A549 (cell line): ENCODE data around the gene BTBD10. TPM values are rescaled to one million over a fixed set of nuclear protein-coding genes. Genes with fewer than 3 reads are reported as not detected.

Source experiments
- ATAC-seq, 2 experiments: fragments of 200-7000 bp in 1 of 2; fragments of >200 bp in 1 of 2; cut with Nextera tagmentation in 1 of 2; cut with Tn5 transposase in 1 of 2; 3 replicates each; pipeline versions ENCODE4 v1.8.0 to v1.9.1; 2018 to 2020; ENCODE audit warnings: mild to moderate bottlenecking in 1 of 2, moderate library complexity in 1 of 2
- CTCF ChIA-PET: fragments of 300-600 bp; sonication (Branson Sonifier 250); formaldehyde crosslinking; extraction: SDS; loops from one replicate; lab custom pipeline; 2021; ENCODE audit warnings: antibody characterized with exemption, inconsistent platforms; lab: Yijun Ruan, JAX
- POLR2A ChIA-PET: fragments of 350-600 bp; formaldehyde crosslinking; extraction: SDS; loops from one replicate; lab custom pipeline; 2021; ENCODE audit warnings: antibody characterized with exemption, inconsistent platforms; lab: Yijun Ruan, JAX
- DNase-seq, 2 experiments: peaks; one replicate each; pipeline versions ENCODE4 v3.0.0 to v3.0.0-alpha.2; 2011 to 2016; ENCODE audit warnings: low read depth in 1 of 2, low spot score in 1 of 2
- FAIRE-seq: peaks from 2 replicates; lab custom pipeline; 2011; peaks lifted over from hg19 to GRCh38; lab: Jason Lieb, UNC
- H3K27ac ChIP-seq, 2 experiments: fragments of >200 bp; sonication (Bioruptor Twin); formaldehyde crosslinking; 3 replicates each; pipeline ENCODE4 v1.5.1; 2016 to 2017
- H3K4me1 ChIP-seq: fragments of >200 bp; sonication (Bioruptor Twin); formaldehyde crosslinking; 3 replicates; pipeline ENCODE4 v1.6.1; 2016
- H3K4me2 ChIP-seq: fragments of >200 bp; sonication (Bioruptor Twin); formaldehyde crosslinking; 3 replicates; pipeline ENCODE4 v1.6.1; 2016
- H3K4me3 ChIP-seq: fragments of >200 bp; sonication (Bioruptor Twin); formaldehyde crosslinking; 3 replicates; pipeline ENCODE4 v1.5.1; 2016
- H3K9me3 ChIP-seq: fragments of >200 bp; sonication (Bioruptor Twin); formaldehyde crosslinking; 3 replicates; pipeline ENCODE4 v1.6.1; 2016
- BHLHE40 ChIP-seq: IDR thresholded peaks from 2 replicates; pipeline ENCODE4 v1.6.1; 2012; ENCODE audit warnings: low read depth, low read length, inconsistent platforms
- CEBPB ChIP-seq, 2 experiments: fragments of >200 bp in 1 of 2; sonication (Bioruptor Twin) in 1 of 2; formaldehyde crosslinking in 1 of 2; IDR thresholded peaks; 2 replicates each; pipeline ENCODE4 v1.6.1; 2012 to 2016
- CTCF ChIP-seq: fragments of >200 bp; sonication (Bioruptor Twin); formaldehyde crosslinking; IDR thresholded peaks from 3 replicates; pipeline ENCODE4 v1.5.1; 2016
- E2F6 ChIP-seq: IDR thresholded peaks from 2 replicates; pipeline ENCODE4 v1.6.1; 2012; ENCODE audit warnings: low read depth, borderline replicate concordance
- EP300 ChIP-seq, 2 experiments: fragments of >200 bp; sonication (Bioruptor Twin); formaldehyde crosslinking; IDR thresholded peaks; 2 replicates in 1 of 2; 3 replicates in 1 of 2; pipeline ENCODE4 v1.6.1; 2016 to 2017
- ESRRA ChIP-seq: fragments of 150-350 bp; IDR thresholded peaks from 2 replicates; pipeline ENCODE4 v1.6.1; 2014; ENCODE audit warnings: mild to moderate bottlenecking, low read length, borderline replicate concordance
- FOSL2 ChIP-seq, 2 experiments: fragments of 450-650 bp in 1 of 2; fragments of >200 bp in 1 of 2; sonication (Bioruptor Twin) in 1 of 2; formaldehyde crosslinking; IDR thresholded peaks; 2 replicates each; pipeline versions ENCODE4 v1.5.0 to v1.6.1; 2016 to 2020; ENCODE audit warnings: mild to moderate bottlenecking in 1 of 2, moderate library complexity in 1 of 2
- HMGXB4 ChIP-seq: fragments of 250-450 bp; sonication (Bioruptor Pico); IDR thresholded peaks from 2 replicates; pipeline ENCODE4 v1.5.0; 2021; ENCODE audit warnings: mild to moderate bottlenecking, moderate library complexity, borderline replicate concordance
- HOXB13 ChIP-seq: fragments of 250-450 bp; sonication (Bioruptor Pico); IDR thresholded peaks from 2 replicates; pipeline ENCODE4 v1.5.0; 2020; ENCODE audit warnings: low read depth, mild to moderate bottlenecking, moderate library complexity
- JUN ChIP-seq, 2 experiments: fragments of >200 bp; sonication (Bioruptor Twin); formaldehyde crosslinking; IDR thresholded peaks; 2 replicates in 1 of 2; 3 replicates in 1 of 2; pipeline ENCODE4 v1.6.1; 2016 to 2017
- KDM5A ChIP-seq: fragments of 200-600 bp; sonication (generic); IDR thresholded peaks from 2 replicates; pipeline ENCODE4 v1.6.1; 2016; ENCODE audit warnings: antibody characterized with exemption, mild to moderate bottlenecking
- MAFK ChIP-seq: fragments of 450-650 bp; IDR thresholded peaks from 2 replicates; pipeline ENCODE4 v1.6.1; 2014; ENCODE audit not compliant: partially characterized antibody
- PHF8 ChIP-seq: fragments of 200-600 bp; sonication (generic); IDR thresholded peaks from 2 replicates; pipeline ENCODE4 v1.6.1; 2016; ENCODE audit warnings: low read depth, mild to moderate bottlenecking, antibody characterized with exemption, moderate library complexity, borderline replicate concordance
- REST ChIP-seq: fragments of 200-600 bp; sonication (generic); IDR thresholded peaks from 2 replicates; pipeline ENCODE4 v1.6.1; 2016; ENCODE audit warnings: antibody characterized with exemption, mild to moderate bottlenecking, moderate library complexity
- RFX5 ChIP-seq: fragments of 450-650 bp; IDR thresholded peaks from 2 replicates; pipeline ENCODE4 v1.7.1; 2014; ENCODE audit warnings: antibody characterized with exemption, mild to moderate bottlenecking, moderate library complexity
- RNF2 ChIP-seq: fragments of 200-600 bp; sonication (generic); IDR thresholded peaks from 2 replicates; pipeline ENCODE4 v1.6.1; 2016; ENCODE audit warnings: low read depth, mild to moderate bottlenecking, antibody characterized with exemption, moderate library complexity, borderline replicate concordance
- SREBF2 ChIP-seq: fragments of 450-650 bp; IDR thresholded peaks from 2 replicates; pipeline ENCODE4 v1.6.1; 2014; ENCODE audit warnings: mild to moderate bottlenecking, moderate library complexity
- TFCP2L1 ChIP-seq: fragments of 250-450 bp; sonication (Bioruptor Pico); IDR thresholded peaks from 2 replicates; pipeline ENCODE4 v1.5.0; 2021; ENCODE audit warnings: mild to moderate bottlenecking
- TP53 ChIP-seq: fragments of 250-450 bp; sonication (Bioruptor Pico); IDR thresholded peaks from 2 replicates; pipeline ENCODE4 v1.5.0; 2021; ENCODE audit warnings: mild to moderate bottlenecking, moderate library complexity
- ZFP36 ChIP-seq: fragments of 450-650 bp; IDR thresholded peaks from 2 replicates; pipeline ENCODE4 v1.6.1; 2014; ENCODE audit warnings: borderline replicate concordance; ENCODE audit not compliant: partially characterized antibody
- WGBS: methylation state at CpG from one replicate; pipeline ENCODE4 v1.1.6; 2017; ENCODE audit errors: missing lambda C conversion rate; 5-methylcytosine and 5-hydroxymethylcytosine counted together
- polyA plus RNA-seq, 4 experiments: library from polyadenylated mRNA; depleted of rRNA in 3 of 4; stranded (reverse); fragments of >200 nt; fragmentation: RNase III in 1 of 4; extraction: RNeasy Plus Mini Kit Qiagen cat#74134 plus additional on column Dnase treatment in 1 of 4; gene quantifications; 2 replicates in 3 of 4; 3 replicates in 1 of 4; pipeline ENCODE4 v1.2.3, GENCODE V29; 2011 to 2017

Gene BTBD10
- polyA plus RNA-seq, 2 of the 4 experiments (the other 2 are of a cell fraction) = 33.7 to 54.2 TPM

- 88% methylated on average over 9 of the region's 9 CpGs for WGBS
- H3K9me3 ChIP-seq = no peaks in the 10 kb centered on the region
- H3K4me2 ChIP-seq = no peak overlapping the region
- FAIRE-seq (no peak), DNase-seq (no peak), ATAC-seq (no peak)
- CTCF ChIA-PET = interaction anchor here (1.7 to 4.6 kb wide), 5 partner anchors 10 to 152 kb away, joined by 3 to 21 read pairs (median 10); no protein-coding TSS in a partner anchor
- POLR2A ChIA-PET = no interaction called here
- H3K4me3 ChIP-seq = no peak overlapping the region
- H3K27ac ChIP-seq = no peak overlapping the region
- no peak for TF ChIP-seq HOXB13 (CRISPR knock-in tag)
- no peak for TF ChIP-seq CTCF
- no peak for TF ChIP-seq REST
- TF ChIP-seq JUN (IDR thresholded peaks at IDR 0.05) = no peak
- TF ChIP-seq FOSL2 (IDR thresholded peaks at IDR 0.05) = no peak
- TF ChIP-seq FOSL2 (CRISPR knock-in tag; IDR thresholded peaks at IDR 0.05) = no peak
- no peak for TF ChIP-seq MAFK
- TF ChIP-seq SREBF2 = no peak
- TF ChIP-seq RNF2 = no peak
- TF ChIP-seq TFCP2L1 (CRISPR knock-in tag) = no peak
- no peak for TF ChIP-seq E2F6
- TF ChIP-seq ZFP36 = no peak
- no peak for TF ChIP-seq KDM5A
- no peak for TF ChIP-seq EP300 (IDR thresholded peaks at IDR 0.05)
- no peak for TF ChIP-seq TP53
- peaks cover 3% of the 10 kb centered on the region; the same call in 1 of the 3 replicates for H3K4me1 ChIP-seq
These were observed 100.4 kb downstream of the BTBD10 start for GRCh38 chr11:13362596-13363109.

GRCh38 chr11:13358596-13359270 lies 104.3 kb downstream of the BTBD10 start:
- Histone ChIP-seq H3K27ac (no peak overlapping the region), H3K4me3 (no peak overlapping the region), H3K4me1 (no peaks in the 10 kb centered on the region), H3K9me3 (no peaks in the 10 kb centered on the region), H3K4me2 (no peak overlapping the region)
- no peak for ATAC-seq
- no peak for DNase-seq
- no peak for FAIRE-seq
- ChIA-PET CTCF (interaction anchor here (1.1 to 5.4 kb wide), 3 partner anchors 14 to 148 kb away, joined by 3 to 31 read pairs (median 4); no protein-coding TSS in a partner anchor), POLR2A (no interaction called here)
- 95% methylated on average over 6 of the region's 6 CpGs for WGBS
- TF ChIP-seq HMGXB4 (CRISPR knock-in tag) (no peak), EP300 (IDR thresholded peaks at IDR 0.05) (no peak), SREBF2 (no peak), ESRRA (no peak), BHLHE40 (no peak), CEBPB (IDR thresholded peaks at IDR 0.05) (no peak), PHF8 (no peak), RFX5 (no peak)
